A549 (cell line): ENCODE results near the gene HOXA10. TPM values are rescaled to one million over a fixed set of nuclear protein-coding genes. Genes with fewer than 3 reads are reported as not detected.

Experiments
- ATAC-seq, 2 experiments: fragments of 200-7000 bp in 1 of 2; fragments of >200 bp in 1 of 2; cut with Nextera tagmentation in 1 of 2; cut with Tn5 transposase in 1 of 2; 3 replicates each; pipeline versions ENCODE4 v1.8.0 to v1.9.1; 2018 to 2020; ENCODE audit warnings: mild to moderate bottlenecking in 1 of 2, moderate library complexity in 1 of 2
- CTCF ChIA-PET: fragments of 300-600 bp; sonication (Branson Sonifier 250); formaldehyde crosslinking; extraction: SDS; loops from one replicate; lab custom pipeline; 2021; ENCODE audit warnings: antibody characterized with exemption, inconsistent platforms; lab: Yijun Ruan, JAX
- POLR2A ChIA-PET: fragments of 350-600 bp; formaldehyde crosslinking; extraction: SDS; loops from one replicate; lab custom pipeline; 2021; ENCODE audit warnings: antibody characterized with exemption, inconsistent platforms; lab: Yijun Ruan, JAX
- DNase-seq, 2 experiments: peaks; one replicate each; pipeline versions ENCODE4 v3.0.0 to v3.0.0-alpha.2; 2011 to 2016; ENCODE audit warnings: low read depth in 1 of 2, low spot score in 1 of 2
- FAIRE-seq: peaks from 2 replicates; lab custom pipeline; 2011; peaks lifted over from hg19 to GRCh38; lab: Jason Lieb, UNC
- H3K27ac ChIP-seq, 2 experiments: fragments of >200 bp; sonication (Bioruptor Twin); formaldehyde crosslinking; 3 replicates each; pipeline ENCODE4 v1.5.1; 2016 to 2017
- H3K4me1 ChIP-seq: fragments of >200 bp; sonication (Bioruptor Twin); formaldehyde crosslinking; 3 replicates; pipeline ENCODE4 v1.6.1; 2016
- H3K4me2 ChIP-seq: fragments of >200 bp; sonication (Bioruptor Twin); formaldehyde crosslinking; 3 replicates; pipeline ENCODE4 v1.6.1; 2016
- H3K4me3 ChIP-seq: fragments of >200 bp; sonication (Bioruptor Twin); formaldehyde crosslinking; 3 replicates; pipeline ENCODE4 v1.5.1; 2016
- H3K9me3 ChIP-seq: fragments of >200 bp; sonication (Bioruptor Twin); formaldehyde crosslinking; 3 replicates; pipeline ENCODE4 v1.6.1; 2016
- ATOH8 ChIP-seq: fragments of 250-450 bp; sonication (Bioruptor Pico); IDR thresholded peaks from 2 replicates; pipeline ENCODE4 v1.5.0; 2020; ENCODE audit warnings: low read depth, mild to moderate bottlenecking, moderate library complexity
- BCL3 ChIP-seq: fragments of >200 bp; sonication (Bioruptor Twin); formaldehyde crosslinking; IDR thresholded peaks from 3 replicates; pipeline ENCODE4 v1.6.1; 2016
- BHLHE40 ChIP-seq: IDR thresholded peaks from 2 replicates; pipeline ENCODE4 v1.6.1; 2012; ENCODE audit warnings: low read depth, low read length, inconsistent platforms
- CBX2 ChIP-seq: fragments of 200-600 bp; sonication (generic); IDR thresholded peaks from 2 replicates; pipeline ENCODE4 v1.6.1; 2016; ENCODE audit warnings: low read depth, mild to moderate bottlenecking, borderline replicate concordance
- CBX8 ChIP-seq: fragments of 200-600 bp; sonication (generic); IDR thresholded peaks from 2 replicates; pipeline ENCODE4 v1.6.1; 2016
- E2F6 ChIP-seq: IDR thresholded peaks from 2 replicates; pipeline ENCODE4 v1.6.1; 2012; ENCODE audit warnings: low read depth, borderline replicate concordance
- EHF ChIP-seq: fragments of 250-450 bp; sonication (Bioruptor Pico); IDR thresholded peaks from 2 replicates; pipeline ENCODE4 v1.5.0; 2020; ENCODE audit warnings: mild to moderate bottlenecking
- EP300 ChIP-seq, 2 experiments: fragments of >200 bp; sonication (Bioruptor Twin); formaldehyde crosslinking; IDR thresholded peaks; 2 replicates in 1 of 2; 3 replicates in 1 of 2; pipeline ENCODE4 v1.6.1; 2016 to 2017
- FOSB ChIP-seq: fragments of 250-450 bp; sonication (Bioruptor Pico); IDR thresholded peaks from 2 replicates; pipeline ENCODE4 v1.5.0; 2020; ENCODE audit warnings: mild to moderate bottlenecking, moderate library complexity
- HDAC2 ChIP-seq: fragments of 200-600 bp; sonication (generic); IDR thresholded peaks from 2 replicates; pipeline ENCODE4 v1.6.1; 2016
- HMGXB4 ChIP-seq: fragments of 250-450 bp; sonication (Bioruptor Pico); IDR thresholded peaks from 2 replicates; pipeline ENCODE4 v1.5.0; 2021; ENCODE audit warnings: mild to moderate bottlenecking, moderate library complexity, borderline replicate concordance
- HOXB13 ChIP-seq: fragments of 250-450 bp; sonication (Bioruptor Pico); IDR thresholded peaks from 2 replicates; pipeline ENCODE4 v1.5.0; 2020; ENCODE audit warnings: low read depth, mild to moderate bottlenecking, moderate library complexity
- MAZ ChIP-seq: fragments of 150-350 bp; IDR thresholded peaks from 2 replicates; pipeline ENCODE4 v1.6.1; 2014; ENCODE audit warnings: antibody characterized with exemption, low read depth, low read length, borderline replicate concordance
- MYC ChIP-seq: IDR thresholded peaks from 2 replicates; pipeline ENCODE4 v1.6.1; 2012; ENCODE audit warnings: mild to moderate bottlenecking, inconsistent platforms, low read length, improper control_type of control experiment, borderline replicate concordance
- NFE2L2 ChIP-seq: fragments of 150-350 bp; conservative IDR thresholded peaks from 2 replicates; pipeline ENCODE4 v1.6.1; 2014; ENCODE audit warnings: low read length
- POLR2A ChIP-seq: IDR thresholded peaks from 2 replicates; pipeline ENCODE4 v1.6.1; 2012; ENCODE audit warnings: mild to moderate bottlenecking, low read length
- RAD21 ChIP-seq, 2 experiments: fragments of >200 bp in 1 of 2; sonication (Bioruptor Twin) in 1 of 2; formaldehyde crosslinking in 1 of 2; IDR thresholded peaks in 1 of 2; conservative IDR thresholded peaks in 1 of 2; 2 replicates in 1 of 2; 3 replicates in 1 of 2; pipeline ENCODE4 v1.6.1; 2012 to 2018; ENCODE audit warnings: inconsistent platforms in 1 of 2
- RCOR1 ChIP-seq: fragments of 150-350 bp; IDR thresholded peaks from 2 replicates; pipeline ENCODE4 v1.6.1; 2014; ENCODE audit warnings: antibody characterized with exemption, low read length, low read depth
- RNF2 ChIP-seq: fragments of 200-600 bp; sonication (generic); IDR thresholded peaks from 2 replicates; pipeline ENCODE4 v1.6.1; 2016; ENCODE audit warnings: low read depth, mild to moderate bottlenecking, antibody characterized with exemption, moderate library complexity, borderline replicate concordance
- SMC3 ChIP-seq: fragments of >200 bp; sonication (Bioruptor Twin); formaldehyde crosslinking; IDR thresholded peaks from 3 replicates; pipeline ENCODE4 v1.6.1; 2018; ENCODE audit warnings: inconsistent platforms
- TFCP2L1 ChIP-seq: fragments of 250-450 bp; sonication (Bioruptor Pico); IDR thresholded peaks from 2 replicates; pipeline ENCODE4 v1.5.0; 2021; ENCODE audit warnings: mild to moderate bottlenecking
- WGBS: methylation state at CpG from one replicate; pipeline ENCODE4 v1.1.6; 2017; ENCODE audit errors: missing lambda C conversion rate; 5-methylcytosine and 5-hydroxymethylcytosine counted together
- polyA plus RNA-seq, 4 experiments: library from polyadenylated mRNA; depleted of rRNA in 3 of 4; stranded (reverse); fragments of >200 nt; fragmentation: RNase III in 1 of 4; extraction: RNeasy Plus Mini Kit Qiagen cat#74134 plus additional on column Dnase treatment in 1 of 4; gene quantifications; 2 replicates in 3 of 4; 3 replicates in 1 of 4; pipeline ENCODE4 v1.2.3, GENCODE V29; 2011 to 2017
- TF ChIP-seq, protein P1 (sequence below): IDR thresholded peaks from 2 replicates; pipeline ENCODE4 v1.6.1; 2012

Gene HOXA10
- polyA plus RNA-seq, 2 of the 4 experiments (the other 2 are of a cell fraction): 5.2 to 7.7 TPM

DNA sequence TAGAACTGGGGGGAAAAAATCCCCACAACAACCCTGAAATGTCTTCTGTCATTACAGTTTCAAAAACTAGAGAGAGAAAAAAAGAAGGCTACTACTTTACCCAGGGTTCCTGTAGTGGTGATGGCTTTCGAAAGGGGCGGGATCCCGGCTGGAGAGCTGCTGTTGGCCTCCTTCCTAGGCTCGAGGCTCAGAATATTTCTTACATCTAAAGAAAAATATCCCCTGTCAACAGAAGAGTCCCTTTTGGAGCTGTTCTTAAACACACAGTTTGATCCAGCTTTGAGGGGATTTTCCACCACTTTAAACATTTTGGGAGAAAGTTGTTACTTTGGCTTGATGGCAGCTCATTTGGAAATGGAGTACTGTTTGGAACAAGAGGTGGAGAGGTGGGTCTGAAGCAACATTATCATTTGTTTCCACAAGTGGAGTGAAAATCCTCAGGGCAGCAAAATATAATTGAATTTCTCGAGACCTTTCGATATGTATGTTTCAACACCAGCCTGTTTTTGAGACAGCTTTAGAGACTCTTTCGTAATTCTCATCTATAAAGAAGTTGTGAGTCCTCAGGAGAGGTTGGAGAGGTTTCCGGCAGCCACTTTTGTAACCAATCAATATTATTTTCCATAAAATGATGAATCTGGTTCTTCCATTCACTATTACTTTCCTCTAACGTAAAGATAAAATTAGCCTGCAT, 20.7 kb upstream of the HOXA10 start:
- H3K4me3 ChIP-seq: no peak overlapping the region
- POLR2A ChIA-PET: no interaction called here

DNA sequence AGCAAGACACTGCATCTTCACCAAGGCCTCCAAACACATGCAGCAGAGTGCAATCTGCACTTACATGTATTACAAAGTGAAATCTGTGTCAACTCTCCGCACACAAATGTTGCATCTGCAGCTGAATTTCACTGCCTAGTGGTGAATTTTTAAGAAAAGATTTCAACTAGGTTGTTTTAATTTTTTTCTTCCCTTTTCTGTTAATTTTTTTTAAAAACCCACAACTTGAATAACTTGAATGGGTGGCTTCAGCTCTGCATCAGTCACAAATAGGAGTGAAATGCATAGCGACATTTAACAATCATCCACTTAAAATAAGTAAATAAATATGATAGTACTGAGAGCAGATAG, 19.9 kb upstream of the HOXA10 start:
- DNase-seq: no peak
- H3K9me3 ChIP-seq: no peaks in the 10 kb centered on the region
- POLR2A ChIA-PET: no interaction called here
- CTCF ChIA-PET: interaction anchor here (1.6 to 4.8 kb wide), 3 partner anchors 12 to 902 kb away, joined by 6 to 58 read pairs (median 34); no protein-coding TSS in a partner anchor
- H3K4me2 ChIP-seq: no peak overlapping the region
- no peak for FAIRE-seq
- TF ChIP-seq MAZ (no peak), RCOR1 (no peak), RAD21 (conservative IDR thresholded peaks at IDR 0.05 in 1 of 2, IDR thresholded peaks at IDR 0.05 in 1 of 2) (no peak), TFCP2L1 (CRISPR knock-in tag) (no peak), EHF (no peak), CBX2 (no peak), NFE2L2 (no peak), HMGXB4 (CRISPR knock-in tag) (no peak), POLR2A (no peak), MYC (no peak), HOXB13 (CRISPR knock-in tag) (no peak)
- 96% methylated on average over 2 of the region's 2 CpGs for WGBS
- no peak overlapping the region for H3K4me3 ChIP-seq
- H3K27ac ChIP-seq: no peak overlapping the region
- ATAC-seq: no peak
- H3K4me1 ChIP-seq: peaks cover 9% of the 10 kb centered on the region; the same call in 1 of the 3 replicates

More for the DNA sequence above, 20.7 kb upstream of the HOXA10 start:
- Histone ChIP-seq H3K4me1 (peaks cover 9% of the 10 kb centered on the region; the same call in 1 of the 3 replicates), H3K4me2 (no peak overlapping the region), H3K9me3 (no peaks in the 10 kb centered on the region), H3K27ac (no peak overlapping the region)
- 84% methylated on average over 9 of the region's 9 CpGs for WGBS
- no peak for DNase-seq
- no peak for FAIRE-seq
- TF ChIP-seq SMC3 (no peak), RNF2 (no peak), CBX2 (no peak), MYC (no peak), BHLHE40 (no peak), FOSB (CRISPR knock-in tag) (no peak), EP300 (IDR thresholded peaks at IDR 0.05) (no peak), HDAC2 (no peak), E2F6 (no peak), BCL3 (no peak), RAD21 (conservative IDR thresholded peaks at IDR 0.05 in 1 of 2, IDR thresholded peaks at IDR 0.05 in 1 of 2) (no peak), CBX8 (no peak), ATOH8 (CRISPR knock-in tag) (no peak)
- TF ChIP-seq, protein P1, sequence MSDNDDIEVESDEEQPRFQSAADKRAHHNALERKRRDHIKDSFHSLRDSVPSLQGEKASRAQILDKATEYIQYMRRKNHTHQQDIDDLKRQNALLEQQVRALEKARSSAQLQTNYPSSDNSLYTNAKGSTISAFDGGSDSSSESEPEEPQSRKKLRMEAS: no peak
- no peak for ATAC-seq
- CTCF ChIA-PET: interaction anchor here (1.2 to 4.8 kb wide), 18 partner anchors 13 to 901 kb away, joined by 3 to 58 read pairs (median 6); partner anchors contain the start of gene TAX1BP1
